Gastrocnemius medialis (tissue), 4 donors: ENCODE data around the gene TCP10L.

Source experiments
- POLR2A ChIP-seq, 2 donors: fragments of 450-650 bp; IDR thresholded peaks; one replicate each; pipeline ENCODE4 v1.6.1; 2017; ENCODE audit warnings: antibody characterized with exemption in 2 of 2, mild to moderate bottlenecking in 2 of 2, moderate library complexity in 2 of 2
- TF ChIP-seq, protein P1 (sequence below), 5 experiments: fragments of 450-650 bp in 3 of 5; fragments of 200-600 bp in 2 of 5; sonication (generic) in 2 of 5; IDR thresholded peaks in 4 of 5; conservative IDR thresholded peaks in 1 of 5; 1 replicate in 4 of 5; 2 replicates in 1 of 5; pipeline ENCODE4 v1.5.1; 2016 to 2019; ENCODE audit warnings: antibody characterized with exemption in 5 of 5, mild to moderate bottlenecking in 3 of 5, moderate library complexity in 3 of 5

DNA sequence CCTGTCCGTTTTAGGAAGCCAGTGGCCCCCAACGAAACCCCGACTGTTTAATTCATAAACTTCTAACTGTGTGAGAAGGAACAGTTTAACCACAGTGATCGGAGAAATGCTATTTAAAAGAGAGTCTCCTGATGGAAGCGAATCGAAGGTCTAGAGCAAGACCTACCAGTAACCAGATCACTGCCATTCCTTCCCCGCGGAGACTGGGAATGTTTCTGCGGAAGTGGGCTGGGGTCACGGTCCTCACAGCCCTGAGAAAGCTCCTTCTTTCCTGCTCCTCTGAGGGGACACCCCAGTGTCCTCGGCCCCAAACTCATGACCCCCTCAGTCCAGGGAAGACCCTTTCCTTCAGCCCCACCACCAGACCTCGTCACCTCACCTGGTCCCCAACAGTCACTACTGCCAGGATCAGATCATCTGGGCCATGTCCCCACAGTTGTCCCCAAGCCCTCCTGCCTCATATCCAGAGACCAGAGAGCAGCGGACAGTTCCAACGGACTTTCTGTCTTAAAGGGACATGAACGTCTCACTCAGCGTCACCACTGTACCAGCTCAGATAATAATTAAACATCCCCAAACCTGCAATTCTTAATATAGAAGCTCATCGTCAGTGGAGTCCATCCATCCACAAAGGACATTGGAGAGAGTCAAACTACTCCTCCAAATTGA, at the start of gene TCP10L:
- TF ChIP-seq, protein P1, sequence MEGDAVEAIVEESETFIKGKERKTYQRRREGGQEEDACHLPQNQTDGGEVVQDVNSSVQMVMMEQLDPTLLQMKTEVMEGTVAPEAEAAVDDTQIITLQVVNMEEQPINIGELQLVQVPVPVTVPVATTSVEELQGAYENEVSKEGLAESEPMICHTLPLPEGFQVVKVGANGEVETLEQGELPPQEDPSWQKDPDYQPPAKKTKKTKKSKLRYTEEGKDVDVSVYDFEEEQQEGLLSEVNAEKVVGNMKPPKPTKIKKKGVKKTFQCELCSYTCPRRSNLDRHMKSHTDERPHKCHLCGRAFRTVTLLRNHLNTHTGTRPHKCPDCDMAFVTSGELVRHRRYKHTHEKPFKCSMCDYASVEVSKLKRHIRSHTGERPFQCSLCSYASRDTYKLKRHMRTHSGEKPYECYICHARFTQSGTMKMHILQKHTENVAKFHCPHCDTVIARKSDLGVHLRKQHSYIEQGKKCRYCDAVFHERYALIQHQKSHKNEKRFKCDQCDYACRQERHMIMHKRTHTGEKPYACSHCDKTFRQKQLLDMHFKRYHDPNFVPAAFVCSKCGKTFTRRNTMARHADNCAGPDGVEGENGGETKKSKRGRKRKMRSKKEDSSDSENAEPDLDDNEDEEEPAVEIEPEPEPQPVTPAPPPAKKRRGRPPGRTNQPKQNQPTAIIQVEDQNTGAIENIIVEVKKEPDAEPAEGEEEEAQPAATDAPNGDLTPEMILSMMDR (IDR thresholded peaks at IDR 0.05 in 4 of 5, conservative IDR thresholded peaks at IDR 0.05 in 1 of 5): no peak
- TF ChIP-seq POLR2A (IDR thresholded peaks at IDR 0.05): no peak
